ENCODE results near the gene KRT74. TPM values are rescaled to one million over a fixed set of nuclear protein-coding genes. Genes with fewer than 3 reads are reported as not detected.
A peak's percentile ranks its signal among the peaks of the same experiment; 100 is the strongest.

The KRT74 gene
- total and polyA plus RNA-seq, 9 donors: not detected

DNA sequence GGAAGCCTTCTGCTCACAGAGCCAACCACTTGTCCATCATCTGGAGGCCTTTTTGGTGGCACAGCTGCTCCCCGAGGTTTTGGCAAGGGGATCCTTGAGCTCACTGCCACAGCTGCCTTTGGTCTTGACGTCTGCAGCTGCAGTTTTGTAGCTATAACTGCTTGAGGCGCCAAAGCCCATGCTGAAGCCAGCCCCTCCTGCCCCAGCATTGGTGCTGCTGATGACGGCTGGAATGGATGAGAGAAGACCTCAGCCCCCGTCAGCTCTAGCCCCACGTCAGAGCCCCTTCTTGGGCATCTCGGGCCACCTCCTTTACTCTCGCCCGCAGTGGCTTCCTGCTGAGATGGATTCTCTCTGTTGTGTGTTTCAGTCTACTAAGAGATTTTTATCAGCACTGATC lies 12.3 kb upstream of the KRT74 start:
- H3K4me1 ChIP-seq (ENCODE audit: insufficient read depth): no peaks in the 10 kb centered on the region
- WGBS, 3 donors: 77 to 82% (median 81%) methylated on average over 9 of the region's 9 CpGs
- no peaks in the 10 kb centered on the region for H3K27me3 ChIP-seq
- H3K36me3 ChIP-seq: no peaks in the 10 kb centered on the region
- TF ChIP-seq EP300 (IDR thresholded peaks at IDR 0.05) (no peak), POLR2A (IDR thresholded peaks at IDR 0.05) (no peak)
- TF ChIP-seq, protein P1, sequence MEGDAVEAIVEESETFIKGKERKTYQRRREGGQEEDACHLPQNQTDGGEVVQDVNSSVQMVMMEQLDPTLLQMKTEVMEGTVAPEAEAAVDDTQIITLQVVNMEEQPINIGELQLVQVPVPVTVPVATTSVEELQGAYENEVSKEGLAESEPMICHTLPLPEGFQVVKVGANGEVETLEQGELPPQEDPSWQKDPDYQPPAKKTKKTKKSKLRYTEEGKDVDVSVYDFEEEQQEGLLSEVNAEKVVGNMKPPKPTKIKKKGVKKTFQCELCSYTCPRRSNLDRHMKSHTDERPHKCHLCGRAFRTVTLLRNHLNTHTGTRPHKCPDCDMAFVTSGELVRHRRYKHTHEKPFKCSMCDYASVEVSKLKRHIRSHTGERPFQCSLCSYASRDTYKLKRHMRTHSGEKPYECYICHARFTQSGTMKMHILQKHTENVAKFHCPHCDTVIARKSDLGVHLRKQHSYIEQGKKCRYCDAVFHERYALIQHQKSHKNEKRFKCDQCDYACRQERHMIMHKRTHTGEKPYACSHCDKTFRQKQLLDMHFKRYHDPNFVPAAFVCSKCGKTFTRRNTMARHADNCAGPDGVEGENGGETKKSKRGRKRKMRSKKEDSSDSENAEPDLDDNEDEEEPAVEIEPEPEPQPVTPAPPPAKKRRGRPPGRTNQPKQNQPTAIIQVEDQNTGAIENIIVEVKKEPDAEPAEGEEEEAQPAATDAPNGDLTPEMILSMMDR (IDR thresholded peaks at IDR 0.05): no peak
- DNase-seq: no peak
- intact Hi-C loops (cut with DNase I): no loop called here
- no peak overlapping the region for H3K4me3 ChIP-seq
- no peaks in the 10 kb centered on the region for H3K9me3 ChIP-seq
- H3K27ac ChIP-seq: no peak overlapping the region

DNA sequence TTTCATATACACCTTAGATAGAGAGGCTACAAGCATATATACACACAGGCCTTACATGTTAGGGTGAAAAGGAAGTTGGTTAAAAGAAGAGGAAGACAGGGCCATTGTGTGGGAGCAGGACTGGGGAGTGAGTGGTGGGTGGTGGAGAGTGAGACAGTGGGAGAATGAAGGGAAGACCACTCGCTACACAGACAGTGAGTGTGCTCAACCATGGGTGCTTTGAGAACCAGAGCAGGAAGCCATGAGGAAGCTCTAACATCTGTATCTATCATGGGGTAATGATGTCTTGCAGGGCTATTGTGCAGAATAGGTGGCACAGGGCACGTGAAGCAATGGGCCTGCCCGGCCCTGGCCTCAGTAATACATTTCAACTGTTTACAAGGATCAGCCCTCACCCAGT lies 11.4 kb upstream of the KRT74 start:
- Histone ChIP-seq H3K9me3 (no peaks in the 10 kb centered on the region), H3K4me1 (ENCODE audit: insufficient read depth) (no peaks in the 10 kb centered on the region), H3K27me3 (no peaks in the 10 kb centered on the region), H3K27ac (no peak overlapping the region), H3K36me3 (no peaks in the 10 kb centered on the region), H3K4me3 (no peak overlapping the region)
- intact Hi-C loops (cut with DNase I): no loop called here
- DNase-seq: no peak
- WGBS, 3 donors: 81 to 92% (median 84%) methylated on average over 3 of the region's 3 CpGs
- TF ChIP-seq POLR2A (IDR thresholded peaks at IDR 0.05) (no peak), EP300 (IDR thresholded peaks at IDR 0.05) (no peak)
- TF ChIP-seq, protein P1 (IDR thresholded peaks at IDR 0.05): no peak

GRCh38 chr12:52584156-52584682 lies 10.6 kb upstream of the KRT74 start:
- TF ChIP-seq POLR2A (IDR thresholded peaks at IDR 0.05): no peak
- no peak for TF ChIP-seq EP300 (IDR thresholded peaks at IDR 0.05)
- TF ChIP-seq, protein P1 (IDR thresholded peaks at IDR 0.05): no peak
- no peaks in the 10 kb centered on the region for H3K4me1 ChIP-seq (ENCODE audit: insufficient read depth)
- intact Hi-C loops (cut with DNase I): no loop called here
- H3K4me3 ChIP-seq: no peak overlapping the region
- no peak overlapping the region for H3K27ac ChIP-seq
- no peak for DNase-seq
- H3K36me3 ChIP-seq: no peaks in the 10 kb centered on the region
- WGBS, 3 donors: 82 to 85% (median 83%) methylated on average over 9 of the region's 9 CpGs
- no peaks in the 10 kb centered on the region for H3K27me3 ChIP-seq
- no peaks in the 10 kb centered on the region for H3K9me3 ChIP-seq

GRCh38 chr12:52582971-52583456 lies 9.4 kb upstream of the KRT74 start:
- no peak overlapping the region for H3K4me3 ChIP-seq
- no peak overlapping the region for H3K27ac ChIP-seq
- H3K36me3 ChIP-seq: no peaks in the 10 kb centered on the region
- 9 to 19% (median 11%) methylated on average over 7 of the region's 7 CpGs for WGBS, 3 donors
- TF ChIP-seq POLR2A (IDR thresholded peaks at IDR 0.05): no peak
- TF ChIP-seq, protein P1 (IDR thresholded peaks at IDR 0.05): no peak
- TF ChIP-seq EP300 (IDR thresholded peaks at IDR 0.05): no peak
- peak in 1 of 5 donors; percentile 48 for DNase-seq
- intact Hi-C loops (cut with DNase I): no loop called here
- no peaks in the 10 kb centered on the region for H3K27me3 ChIP-seq
- H3K4me1 ChIP-seq (ENCODE audit: insufficient read depth): no peaks in the 10 kb centered on the region
- H3K9me3 ChIP-seq: no peaks in the 10 kb centered on the region
